Putamen (tissue), 1 donor: ENCODE data around the gene ATP8A1.

Experiments used
- DNase-seq: peaks from one replicate; pipeline ENCODE4 v3.0.0-alpha.2; 2016; ENCODE audit warnings: low spot score

ATP8A1 gene

GRCh38 chr4:42568610-42569207 lies 88.2 kb downstream of the ATP8A1 start:
- peak; percentile 85 for DNase-seq

- no peak for DNase-seq
These were observed 90.1 kb downstream of the ATP8A1 start for GRCh38 chr4:42566835-42567234.

- no peak for DNase-seq
These were observed 94.9 kb downstream of the ATP8A1 start for GRCh38 chr4:42562016-42562415.

DNA sequence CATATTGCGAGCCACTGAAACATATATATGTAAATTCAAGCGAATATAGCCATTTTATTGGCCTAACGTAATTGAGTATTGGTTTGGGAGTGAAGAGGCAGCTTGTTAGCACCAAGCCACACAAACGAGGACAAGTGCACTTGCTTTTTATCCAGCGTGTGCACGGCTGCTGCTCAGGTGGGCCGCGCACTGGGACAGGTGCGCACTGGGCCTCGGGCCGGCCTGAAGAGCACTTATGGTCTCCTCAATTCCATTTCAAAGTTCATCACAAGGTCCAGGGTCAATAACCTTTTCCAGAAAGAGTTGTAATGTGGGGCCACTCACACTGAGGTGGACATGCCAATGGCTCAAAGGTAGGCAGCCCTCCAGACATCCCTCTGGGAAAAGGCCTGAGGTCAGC lies 95.9 kb downstream of the ATP8A1 start:
- no peak for DNase-seq

DNA sequence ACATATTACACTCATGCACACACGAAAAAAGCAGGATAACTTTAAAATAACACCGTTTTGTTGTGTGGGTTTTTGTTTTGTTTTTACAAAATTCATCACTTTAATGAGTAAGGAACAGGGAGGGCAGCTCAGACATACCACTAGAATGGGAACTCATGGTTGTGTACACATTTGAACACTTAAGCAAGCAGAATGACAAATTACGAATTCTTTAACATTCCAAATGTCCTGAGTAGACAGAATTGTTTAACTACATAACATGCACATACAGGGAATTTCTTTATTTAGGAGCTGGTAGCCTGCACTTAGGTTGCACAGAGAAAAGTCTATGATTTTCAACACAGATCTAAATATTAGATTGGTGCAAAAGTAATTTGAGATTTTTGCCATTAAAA lies 96.4 kb downstream of the ATP8A1 start:
- no peak for DNase-seq

DNA sequence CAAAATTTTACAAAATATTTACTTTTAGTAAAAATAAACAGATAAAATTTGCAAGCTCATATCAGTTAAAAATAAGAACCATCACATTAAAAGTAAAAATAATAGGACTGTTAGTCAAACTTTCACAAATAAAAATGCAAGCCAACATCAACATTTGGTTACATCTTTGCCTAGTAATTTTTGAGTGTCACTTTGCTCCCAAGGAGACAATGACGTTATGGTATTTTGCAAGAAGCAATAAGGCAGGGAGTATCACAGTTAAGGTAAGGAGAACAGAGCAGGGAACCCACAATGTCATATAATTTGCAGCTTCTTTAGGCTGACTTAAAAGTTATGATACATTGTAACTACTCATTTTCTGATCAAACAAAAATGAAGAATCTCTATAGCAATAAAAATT lies 98.7 kb downstream of the ATP8A1 start:
- no peak for DNase-seq

GRCh38 chr4:42555828-42556227 lies 101.1 kb downstream of the ATP8A1 start:
- no peak for DNase-seq

DNA sequence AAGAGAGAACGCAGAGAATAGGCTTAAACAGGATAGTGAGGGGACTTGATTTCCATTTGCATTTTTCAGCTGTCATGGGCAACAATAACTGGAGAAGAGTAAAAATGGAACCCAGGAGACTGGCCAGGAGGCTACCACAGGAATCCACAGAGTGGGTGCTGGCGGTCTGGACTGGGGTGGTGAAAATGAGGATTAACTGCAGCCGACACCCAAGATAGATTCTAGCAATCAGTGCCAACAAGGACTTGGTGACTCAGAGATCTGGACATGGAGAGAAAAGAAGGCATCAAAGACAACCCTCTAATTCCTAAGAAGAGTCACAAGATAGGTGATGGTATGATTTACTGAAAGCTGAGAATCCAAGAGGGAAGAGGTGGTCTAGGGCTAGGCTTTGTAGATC lies 102.8 kb downstream of the ATP8A1 start:
- DNase-seq: no peak

GRCh38 chr4:42549896-42550295 lies 107.0 kb downstream of the ATP8A1 start:
- no peak for DNase-seq

- DNase-seq: no peak
These were observed 109.1 kb downstream of the ATP8A1 start for GRCh38 chr4:42547805-42548204.

DNA sequence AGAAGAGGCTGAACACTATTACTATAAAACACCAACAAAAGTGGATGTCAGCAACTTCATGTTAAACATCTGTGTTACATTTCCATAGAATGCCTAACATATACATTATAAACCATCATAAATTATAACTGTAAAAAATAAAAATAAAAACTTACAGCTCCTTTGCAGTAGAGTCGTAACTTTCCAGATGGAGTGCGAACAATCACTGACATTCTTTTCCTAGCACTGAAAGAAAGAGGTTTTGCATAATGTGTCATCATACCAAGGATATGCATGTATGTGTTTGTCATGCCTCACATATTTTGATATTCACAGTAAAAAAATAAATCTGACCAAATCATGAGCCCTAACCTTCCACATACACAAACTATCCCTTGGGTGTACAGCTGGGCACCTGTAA lies 113.1 kb downstream of the ATP8A1 start:
- DNase-seq: no peak

DNA sequence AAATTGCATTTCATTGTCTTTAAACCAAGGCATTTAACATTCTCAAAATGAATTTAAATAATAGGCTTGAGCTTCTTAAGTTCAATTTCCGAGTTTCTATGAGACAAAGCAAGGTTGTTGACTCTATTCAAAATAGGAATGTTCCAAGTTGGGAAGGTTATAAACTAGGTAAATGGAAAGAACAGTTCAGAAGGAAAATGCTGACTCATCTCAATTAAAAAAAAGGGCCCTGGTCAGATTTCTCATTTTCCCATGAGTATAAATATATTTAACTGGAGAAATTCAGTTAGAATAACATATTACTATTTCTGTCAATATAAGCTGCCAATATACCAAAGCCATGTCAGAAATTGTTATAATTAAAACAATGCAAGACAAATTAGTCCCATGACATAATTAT lies 113.8 kb downstream of the ATP8A1 start:
- DNase-seq: no peak

- DNase-seq: no peak
These were observed 115.3 kb downstream of the ATP8A1 start for GRCh38 chr4:42541647-42542046.

- DNase-seq: no peak
These were observed 123.9 kb downstream of the ATP8A1 start for GRCh38 chr4:42533042-42533441.

GRCh38 chr4:42531341-42532030 lies 125.4 kb downstream of the ATP8A1 start:
- no peak for DNase-seq

DNA sequence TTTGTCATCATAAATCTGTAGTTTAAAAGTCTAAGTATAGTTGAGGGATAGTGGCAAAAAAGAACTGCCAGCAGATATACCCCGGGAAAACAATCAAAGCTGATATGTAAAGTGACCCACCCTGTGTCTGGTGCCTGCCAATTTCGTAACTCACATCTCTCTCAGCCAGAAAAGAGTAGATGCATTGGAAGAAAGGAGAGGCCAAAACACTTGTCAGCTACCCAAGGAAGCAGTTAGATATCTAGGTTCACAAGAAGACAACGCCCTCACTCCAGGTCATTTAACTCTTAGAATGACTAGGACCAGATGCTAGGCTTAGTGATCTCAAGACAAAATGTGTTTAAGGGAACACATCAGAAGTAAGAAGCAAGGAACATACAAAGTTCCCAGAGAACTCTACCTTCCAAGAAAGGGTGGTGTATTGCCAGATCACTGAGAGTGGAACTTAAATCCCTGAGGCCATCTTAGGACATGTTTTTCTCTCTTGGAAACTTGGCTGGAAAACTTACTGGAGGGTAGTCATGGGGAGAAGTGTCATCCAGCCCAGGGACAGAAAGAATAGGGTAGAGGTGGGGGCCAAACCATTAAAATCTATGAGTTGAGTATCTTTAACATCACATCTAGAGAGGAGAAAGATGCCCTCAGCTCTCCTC lies 133.7 kb downstream of the ATP8A1 start:
- no peak for DNase-seq

DNA sequence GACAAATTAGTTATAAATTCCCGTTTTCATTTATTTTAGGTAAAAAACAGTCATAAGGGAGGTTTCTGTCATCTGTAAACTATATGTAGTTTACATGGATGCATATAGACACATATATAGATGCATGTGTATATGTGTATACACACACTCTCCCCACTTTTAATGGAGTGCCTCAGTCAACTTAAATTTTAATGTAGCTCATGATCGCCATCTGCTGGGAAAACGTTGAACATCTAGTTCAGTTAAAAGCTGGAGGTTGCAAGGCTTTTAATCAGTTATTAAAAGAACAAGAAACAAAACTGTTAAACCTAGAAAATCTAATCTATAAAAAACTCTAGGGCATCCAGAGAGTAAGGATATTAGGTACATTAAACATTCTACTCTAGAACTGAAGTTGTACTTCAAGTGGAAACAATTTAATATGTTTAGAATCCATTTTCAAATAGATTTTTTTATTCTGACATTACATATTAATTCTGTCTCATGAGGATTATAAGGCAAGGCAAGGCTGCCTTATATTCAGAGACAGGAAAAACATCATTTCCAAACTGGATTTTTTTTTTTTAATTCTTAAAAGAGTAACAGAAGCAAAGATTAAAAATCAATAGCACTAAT lies 137.0 kb downstream of the ATP8A1 start:
- DNase-seq: peak; percentile 48

GRCh38 chr4:42515156-42515884 lies 141.6 kb downstream of the ATP8A1 start:
- no peak for DNase-seq

DNA sequence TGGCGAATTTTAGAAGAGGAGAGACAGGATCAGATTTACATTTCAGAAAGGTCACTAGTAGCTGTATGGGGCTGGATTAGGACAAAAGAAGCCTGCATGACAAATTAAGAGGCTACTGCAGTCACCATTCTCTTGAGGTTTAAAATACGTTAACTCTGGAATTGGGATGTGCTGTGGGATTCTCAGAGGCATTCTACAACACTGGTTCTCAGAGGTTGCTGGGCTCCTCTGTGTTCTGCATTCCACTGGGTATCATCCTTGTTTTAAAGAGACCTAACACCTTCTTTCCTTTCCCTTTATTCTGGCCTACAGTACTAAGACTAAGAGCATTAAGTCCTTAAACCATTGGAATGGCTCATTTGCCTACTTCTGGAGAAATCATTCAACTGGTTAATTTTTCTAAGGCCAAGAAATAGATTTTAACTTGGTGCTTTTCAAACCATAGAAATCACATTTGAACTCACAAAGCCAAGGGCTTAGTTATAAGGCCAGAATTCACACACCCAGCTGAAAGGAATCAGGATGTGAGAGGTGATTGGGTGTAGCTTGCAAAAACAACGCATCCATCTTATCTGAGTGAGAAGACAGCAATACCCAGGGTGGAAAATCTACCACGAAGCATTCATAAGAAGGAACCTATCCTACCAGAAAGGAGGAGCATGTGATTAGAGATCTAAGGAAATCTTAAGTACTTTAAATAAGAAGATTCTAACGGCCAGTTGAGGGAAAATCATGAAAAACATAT lies 143.0 kb downstream of the ATP8A1 start:
- DNase-seq: no peak

- DNase-seq: no peak
These were observed 144.7 kb downstream of the ATP8A1 start for GRCh38 chr4:42512226-42512625.

DNA sequence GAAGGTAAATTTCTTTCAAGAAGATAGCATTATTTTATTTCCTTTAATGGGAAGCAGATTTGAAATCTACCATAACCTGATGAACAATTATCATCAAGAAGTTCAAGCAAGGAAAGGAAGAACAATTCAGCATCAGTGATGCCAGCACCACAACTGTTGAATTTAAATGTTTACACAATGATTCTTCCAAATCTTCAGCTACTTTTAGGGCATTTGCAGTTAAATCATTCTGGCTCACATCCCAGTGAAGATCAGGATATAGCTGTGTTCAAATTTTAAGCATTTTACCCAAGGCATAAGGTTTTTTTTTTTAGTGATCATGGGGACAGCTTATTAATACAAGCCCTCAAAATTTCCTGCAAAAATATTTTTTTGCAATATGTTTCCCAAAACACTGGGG lies 146.7 kb downstream of the ATP8A1 start:
- DNase-seq: no peak
